Mononuclear cell (primary cell): ENCODE data around the gene IQGAP2. TPM values are rescaled to one million over a fixed set of nuclear protein-coding genes. Genes with fewer than 3 reads are reported as not detected.

Experiments used
- H3K27me3 ChIP-seq: 2 replicates; pipeline ENCODE4 v1.6.0; 2011; ENCODE audit warnings: low read length, control low read depth; ENCODE audit not compliant: insufficient read depth
- H3K4me1 ChIP-seq: 2 replicates; pipeline ENCODE4 v1.5.1; 2011; ENCODE audit warnings: mild to moderate bottlenecking, low read length, control low read depth; ENCODE audit not compliant: insufficient read depth
- H3K4me3 ChIP-seq: 2 replicates; pipeline ENCODE4 v1.5.1; 2011; ENCODE audit warnings: mild to moderate bottlenecking, low read length, moderate library complexity
- H3K9me3 ChIP-seq: 2 replicates; pipeline ENCODE4 v1.5.1; 2011; ENCODE audit warnings: low read depth, mild to moderate bottlenecking, control low read depth, low read length
- total RNA-seq: library from RNA; depleted of rRNA; stranded (reverse); fragments of >200 nt; gene quantifications from one replicate; pipeline ENCODE4 v1.2.3, GENCODE V29; 2012

Gene IQGAP2
- total RNA-seq, 1 donor, result 75.0 TPM

GRCh38 chr5:76482984-76483383 is 79.9 kb downstream of the IQGAP2 start:
- H3K9me3 ChIP-seq, result no peaks in the 10 kb centered on the region
- no peak overlapping the region for H3K4me3 ChIP-seq
- H3K4me1 ChIP-seq, result peaks cover 16% of the 10 kb centered on the region
- no peaks in the 10 kb centered on the region for H3K27me3 ChIP-seq

GRCh38 chr5:76483433-76483832 is 80.3 kb downstream of the IQGAP2 start:
- Histone ChIP-seq H3K4me3 (no peak overlapping the region), H3K4me1 (peaks cover 16% of the 10 kb centered on the region), H3K9me3 (no peaks in the 10 kb centered on the region), H3K27me3 (no peaks in the 10 kb centered on the region)

GRCh38 chr5:76483881-76484280 is 80.8 kb downstream of the IQGAP2 start:
- H3K9me3 ChIP-seq, result no peaks in the 10 kb centered on the region
- H3K4me3 ChIP-seq, result no peak overlapping the region
- H3K27me3 ChIP-seq, result no peaks in the 10 kb centered on the region
- peaks cover 16% of the 10 kb centered on the region for H3K4me1 ChIP-seq

- H3K27me3 ChIP-seq, result no peaks in the 10 kb centered on the region
- no peaks in the 10 kb centered on the region for H3K4me1 ChIP-seq
- H3K9me3 ChIP-seq, result no peaks in the 10 kb centered on the region
- H3K4me3 ChIP-seq, result no peak overlapping the region
Measured at GRCh38 chr5:76485511-76485910, 82.4 kb downstream of the IQGAP2 start.

- no peaks in the 10 kb centered on the region for H3K4me1 ChIP-seq
- H3K4me3 ChIP-seq, result no peak overlapping the region
- no peaks in the 10 kb centered on the region for H3K9me3 ChIP-seq
- H3K27me3 ChIP-seq, result no peaks in the 10 kb centered on the region
Measured at GRCh38 chr5:76487386-76487785, 84.3 kb downstream of the IQGAP2 start.

- H3K4me3 ChIP-seq, result no peak overlapping the region
- H3K9me3 ChIP-seq, result no peaks in the 10 kb centered on the region
- no peaks in the 10 kb centered on the region for H3K27me3 ChIP-seq
- H3K4me1 ChIP-seq, result no peaks in the 10 kb centered on the region
Measured at GRCh38 chr5:76487821-76488220, 84.7 kb downstream of the IQGAP2 start.

- H3K4me3 ChIP-seq, result no peak overlapping the region
- H3K4me1 ChIP-seq, result no peaks in the 10 kb centered on the region
- no peaks in the 10 kb centered on the region for H3K27me3 ChIP-seq
- no peaks in the 10 kb centered on the region for H3K9me3 ChIP-seq
Measured at GRCh38 chr5:76488969-76489368, 85.9 kb downstream of the IQGAP2 start.

- Histone ChIP-seq H3K4me1 (peaks cover under 1% of the 10 kb centered on the region), H3K27me3 (no peaks in the 10 kb centered on the region), H3K4me3 (no peak overlapping the region), H3K9me3 (no peaks in the 10 kb centered on the region)
Measured at GRCh38 chr5:76489877-76490688, 87.0 kb downstream of the IQGAP2 start.

- Histone ChIP-seq H3K9me3 (no peaks in the 10 kb centered on the region), H3K4me3 (no peak overlapping the region), H3K27me3 (no peaks in the 10 kb centered on the region), H3K4me1 (peaks cover 9% of the 10 kb centered on the region)
Measured at GRCh38 chr5:76490960-76491359, 87.9 kb downstream of the IQGAP2 start.

GRCh38 chr5:76492819-76493189 is 89.7 kb downstream of the IQGAP2 start:
- Histone ChIP-seq H3K9me3 (no peaks in the 10 kb centered on the region), H3K4me1 (peaks cover 9% of the 10 kb centered on the region), H3K27me3 (no peaks in the 10 kb centered on the region), H3K4me3 (no peak overlapping the region)

GRCh38 chr5:76493190-76493837 is 90.2 kb downstream of the IQGAP2 start:
- Histone ChIP-seq H3K4me3 (no peak overlapping the region), H3K9me3 (no peaks in the 10 kb centered on the region), H3K4me1 (peaks cover 9% of the 10 kb centered on the region), H3K27me3 (no peaks in the 10 kb centered on the region)

- Histone ChIP-seq H3K27me3 (no peaks in the 10 kb centered on the region), H3K4me3 (no peak overlapping the region), H3K4me1 (peaks cover 9% of the 10 kb centered on the region), H3K9me3 (no peaks in the 10 kb centered on the region)
Measured at GRCh38 chr5:76494201-76494600, 91.1 kb downstream of the IQGAP2 start.

GRCh38 chr5:76495870-76496269 is 92.8 kb downstream of the IQGAP2 start:
- peaks cover 13% of the 10 kb centered on the region for H3K4me1 ChIP-seq

GRCh38 chr5:76497065-76497460 is 94.0 kb downstream of the IQGAP2 start:
- Histone ChIP-seq H3K27me3 (no peaks in the 10 kb centered on the region), H3K9me3 (no peaks in the 10 kb centered on the region), H3K4me3 (no peak overlapping the region), H3K4me1 (peaks cover 13% of the 10 kb centered on the region)

More at GRCh38 chr5:76495870-76496269, 92.8 kb downstream of the IQGAP2 start:
- Histone ChIP-seq H3K27me3 (no peaks in the 10 kb centered on the region), H3K4me3 (no peak overlapping the region), H3K9me3 (no peaks in the 10 kb centered on the region)

GRCh38 chr5:76497986-76498717 is 95.1 kb downstream of the IQGAP2 start:
- Histone ChIP-seq H3K9me3 (no peaks in the 10 kb centered on the region), H3K4me1 (peaks cover 13% of the 10 kb centered on the region), H3K4me3 (no peak overlapping the region), H3K27me3 (no peaks in the 10 kb centered on the region)
